Kidney (tissue), 14 donors: ENCODE results near the gene RBMS3. TPM values are rescaled to one million over a fixed set of nuclear protein-coding genes. Genes with fewer than 3 reads are reported as not detected.

Experiments
- DNase-seq, 5 donors: peaks; one replicate each; pipeline ENCODE4 v3.0.0-alpha.2; 2013 to 2020
- FAIRE-seq: peaks from 2 replicates; lab custom pipeline; 2012; peaks lifted over from hg19 to GRCh38; lab: Jason Lieb, UNC
- H3K27ac ChIP-seq, 2 donors: one replicate each; pipeline ENCODE4 v1.7.0; 2013; ENCODE audit warnings: low read depth in 2 of 2, low read length in 2 of 2, inconsistent platforms in 1 of 2
- H3K27me3 ChIP-seq: one replicate; pipeline ENCODE4 v1.7.1; 2013; ENCODE audit warnings: low read length, inconsistent platforms; ENCODE audit not compliant: control insufficient read depth, insufficient read depth
- H3K36me3 ChIP-seq, 3 donors: one replicate each; pipeline versions ENCODE4 v1.7.0 to v1.7.1; 2013; ENCODE audit warnings: low read length in 3 of 3, control low read depth in 1 of 3, inconsistent platforms in 1 of 3; ENCODE audit not compliant: insufficient read depth in 3 of 3, control insufficient read depth in 2 of 3
- H3K4me1 ChIP-seq, 3 donors: one replicate each; pipeline versions ENCODE4 v1.7.0 to v1.7.1; 2013; ENCODE audit warnings: low read length in 3 of 3, inconsistent platforms in 1 of 3, low read depth in 1 of 3; ENCODE audit not compliant: control insufficient read depth in 2 of 3, insufficient read depth in 2 of 3
- H3K4me3 ChIP-seq, 3 donors: one replicate each; pipeline versions ENCODE4 v1.7.0 to v1.8.1; 2013; ENCODE audit warnings: low read length in 3 of 3, control low read depth in 1 of 3, inconsistent platforms in 1 of 3
- H3K9ac ChIP-seq, 3 donors: one replicate each; pipeline versions ENCODE4 v1.7.0 to v1.7.1; 2013; ENCODE audit warnings: low read length in 3 of 3, control low read depth in 1 of 3, inconsistent platforms in 1 of 3
- H3K9me3 ChIP-seq, 3 donors: one replicate each; pipeline versions ENCODE4 v1.7.0 to v1.7.1; 2013; ENCODE audit warnings: low read length in 3 of 3, control low read depth in 1 of 3, inconsistent platforms in 1 of 3; ENCODE audit not compliant: control insufficient read depth in 2 of 3, insufficient read depth in 1 of 3
- CTCF ChIP-seq: IDR thresholded peaks from 3 replicates; pipeline ENCODE4 v1.5.1; 2012; ENCODE audit warnings: mild to moderate bottlenecking, moderate library complexity, borderline replicate concordance; ENCODE audit not compliant: insufficient read depth; ENCODE audit errors: extremely low read depth
- intact Hi-C: fragments of 100-400 bp; cut with DNase I; formaldehyde crosslinking; loops from one replicate; pipeline ENCODE4 v1.11.1; 2022
- polyA plus RNA-seq: library from polyadenylated mRNA; stranded (reverse); fragments of 350-450 nt; fragmentation: Illumina TruSeq; extraction: RNeasy Lipid Tissue Mini Kit (QIAGEN cat#74804); gene quantifications from one replicate; pipeline ENCODE4 v1.2.3, GENCODE V29; 2014; ENCODE audit warnings: low read depth, low replicate concordance; ENCODE audit not compliant: insufficient read depth
- total RNA-seq: library from RNA; stranded (reverse); fragmentation: NEBNext Ultra II Directional; extraction: Animal tissue kit (Norgen Biotek cat#: 25700); gene quantifications from one replicate; pipeline ENCODE4 v1.2.1, GENCODE V29; 2021
- donor health status: control.
- donor health status: control.
- donor health status: control.
- donor health status: control.
- donor health status: control.
- donor health status: DM: yes; HTN: yes; CAD: no.
- donor health status: Normal renal cell carcinoma (clear cell type).

The RBMS3 gene
- total and polyA plus RNA-seq, 2 donors from 2014 or later: 3.2 to 48.8 TPM

- intact Hi-C loops: no loop called here
- H3K27ac ChIP-seq: no peak overlapping the region
- no peaks in the 10 kb centered on the region for H3K4me1 ChIP-seq
- no peak for FAIRE-seq
- no peaks in the 10 kb centered on the region for H3K36me3 ChIP-seq
- H3K27me3 ChIP-seq: no peaks in the 10 kb centered on the region
- H3K4me3 ChIP-seq: no peak overlapping the region
- no peak for DNase-seq
- H3K9ac ChIP-seq: no peak overlapping the region
- H3K9me3 ChIP-seq: no peaks in the 10 kb centered on the region
- TF ChIP-seq CTCF: no peak
These were observed 653.9 kb downstream of the RBMS3 start for GRCh38 chr3:29934751-29935150.

GRCh38 chr3:29936054-29936453 is 655.2 kb downstream of the RBMS3 start:
- intact Hi-C loops: no loop called here
- FAIRE-seq: no peak
- Histone ChIP-seq H3K9ac (no peak overlapping the region), H3K9me3 (no peaks in the 10 kb centered on the region), H3K4me1 (no peaks in the 10 kb centered on the region), H3K36me3 (no peaks in the 10 kb centered on the region), H3K27ac (no peak overlapping the region), H3K27me3 (no peaks in the 10 kb centered on the region), H3K4me3 (no peak overlapping the region)
- DNase-seq: no peak
- TF ChIP-seq CTCF: no peak

GRCh38 chr3:29936766-29937165 is 655.9 kb downstream of the RBMS3 start:
- no peak overlapping the region for H3K27ac ChIP-seq
- TF ChIP-seq CTCF: no peak
- FAIRE-seq (no peak), DNase-seq (no peak)
- no peaks in the 10 kb centered on the region for H3K9me3 ChIP-seq
- H3K9ac ChIP-seq: no peak overlapping the region
- H3K4me3 ChIP-seq: no peak overlapping the region
- intact Hi-C loops: no loop called here
- H3K27me3 ChIP-seq: no peaks in the 10 kb centered on the region
- no peaks in the 10 kb centered on the region for H3K36me3 ChIP-seq
- no peaks in the 10 kb centered on the region for H3K4me1 ChIP-seq

GRCh38 chr3:29937185-29937584 is 656.3 kb downstream of the RBMS3 start:
- intact Hi-C loops: no loop called here
- Histone ChIP-seq H3K9me3 (no peaks in the 10 kb centered on the region), H3K36me3 (no peaks in the 10 kb centered on the region), H3K9ac (no peak overlapping the region), H3K27ac (no peak overlapping the region), H3K27me3 (no peaks in the 10 kb centered on the region), H3K4me3 (no peak overlapping the region), H3K4me1 (no peaks in the 10 kb centered on the region)
- FAIRE-seq: no peak
- no peak for TF ChIP-seq CTCF
- DNase-seq: no peak
